Measurements from ENCODE around the gene TRPM2.
A peak's percentile ranks its signal among the peaks of the same experiment; 100 is the strongest.

The TRPM2 gene

DNA sequence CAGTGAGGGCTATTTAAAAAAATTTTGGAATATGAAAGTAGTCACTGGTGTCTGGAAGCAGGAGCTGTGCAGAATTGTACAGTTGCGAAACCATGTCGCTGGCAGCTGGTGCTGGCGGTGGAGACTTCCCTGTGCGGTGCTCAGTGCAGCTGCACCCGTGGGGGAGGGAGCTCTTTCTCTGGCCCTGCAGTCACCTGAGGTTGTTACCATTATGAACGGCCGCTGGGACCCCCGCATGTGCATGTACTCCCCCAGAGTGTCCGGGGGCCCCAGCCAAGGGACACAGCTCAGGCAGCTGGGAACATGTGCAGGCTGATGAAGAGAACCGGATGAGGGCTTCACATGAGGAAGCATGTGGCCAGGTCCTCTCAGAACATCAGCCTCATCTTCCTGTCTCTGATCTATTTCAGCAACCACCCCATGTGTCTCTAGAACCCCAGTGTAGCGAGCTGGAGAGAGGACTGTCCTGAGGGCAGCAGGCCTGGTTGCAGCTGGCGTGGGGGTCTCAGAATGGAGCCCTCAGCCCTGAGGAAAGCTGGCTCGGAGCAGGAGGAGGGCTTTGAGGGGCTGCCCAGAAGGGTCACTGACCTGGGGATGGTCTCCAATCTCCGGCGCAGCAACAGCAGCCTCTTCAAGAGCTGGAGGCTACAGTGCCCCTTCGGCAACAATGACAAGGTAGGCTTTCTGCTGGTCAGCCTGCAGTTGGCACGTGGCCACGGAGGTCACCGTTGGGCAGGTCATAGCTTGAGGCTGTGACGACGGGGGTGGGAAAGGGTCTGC is at the start of gene TRPM2:
Gene TRPM2 (plus strand): TSS at position 431 of the 780 bp plus-strand sequence. CDS start 80 bp downstream, at position 511.
- peak; percentile 54 for DNase-seq (ENCODE audit: low spot score)

DNA sequence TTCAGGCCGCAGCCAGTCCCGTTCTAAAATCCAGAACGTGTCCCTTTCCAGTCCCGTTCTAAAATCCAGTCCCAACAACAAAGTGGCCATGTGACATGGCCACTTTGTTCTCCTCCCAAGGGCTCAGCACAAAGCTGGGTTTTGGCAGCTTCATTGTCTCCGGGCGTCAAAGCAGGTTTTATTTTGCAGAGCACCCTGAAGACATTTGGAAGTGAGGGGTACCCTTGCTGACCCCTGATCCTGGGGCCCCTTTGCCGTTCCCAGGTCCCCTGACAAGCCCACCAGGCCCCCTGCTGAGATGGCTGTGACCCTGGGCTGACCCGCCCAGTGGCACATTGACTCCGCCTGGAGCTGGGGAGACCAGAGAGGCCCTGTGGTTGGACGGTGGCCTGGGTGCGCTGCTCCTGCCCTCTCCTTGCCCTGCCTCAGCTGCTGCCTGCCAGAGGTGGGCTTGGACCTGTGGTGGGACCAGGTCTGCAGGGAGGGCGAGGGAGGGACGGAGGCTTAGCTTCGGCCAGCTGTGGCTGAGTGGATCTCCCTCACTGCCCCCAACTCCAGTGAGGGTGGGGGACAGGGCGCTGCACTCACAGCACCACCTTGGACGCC is 49.3 kb upstream of the TRPM2 start:
- DNase-seq (ENCODE audit: low spot score), result no peak

DNA sequence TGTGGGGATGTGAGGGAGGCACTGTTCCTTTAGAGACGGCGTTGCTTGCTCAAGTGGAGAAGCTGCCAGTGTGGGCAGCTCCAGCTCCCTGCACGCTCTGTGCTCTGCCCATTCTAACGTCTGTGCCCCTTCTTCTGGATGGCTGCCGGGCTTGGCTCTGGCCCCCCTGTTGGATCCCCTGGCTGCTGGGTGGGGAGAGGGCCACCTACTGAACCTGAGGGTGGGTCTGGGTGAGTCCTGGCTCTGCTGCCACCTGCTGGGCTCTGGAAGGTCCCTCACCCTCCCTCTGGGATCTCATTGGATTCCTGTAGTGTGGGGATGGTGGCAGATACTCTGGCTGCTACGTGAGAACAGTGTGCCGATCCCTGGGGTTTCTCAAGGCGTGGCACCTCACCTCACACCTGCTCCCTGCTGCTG is 48.5 kb upstream of the TRPM2 start:
- peak; percentile 76 for DNase-seq (ENCODE audit: low spot score)

DNA sequence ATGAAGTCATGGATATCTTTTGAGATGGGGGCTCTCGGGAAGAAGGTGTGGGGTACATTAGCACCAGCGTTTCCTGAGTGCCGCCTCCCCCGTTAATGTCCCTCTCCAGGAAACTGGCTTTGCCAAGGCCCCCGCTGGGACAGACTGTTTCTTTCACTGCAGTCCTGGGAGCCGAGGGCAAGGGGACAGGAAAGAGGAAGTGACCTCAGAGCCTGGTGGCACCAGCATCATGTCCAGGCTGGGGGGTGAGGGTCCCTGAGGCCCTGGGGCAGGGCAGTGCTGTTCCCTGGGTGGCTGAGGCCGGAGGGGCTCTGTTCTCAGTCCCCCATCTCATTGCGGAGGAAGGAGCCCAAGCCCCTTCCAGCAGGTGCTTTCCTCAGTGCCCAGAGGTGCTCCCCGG is 47.7 kb upstream of the TRPM2 start:
- DNase-seq (ENCODE audit: low spot score), result no peak

DNA sequence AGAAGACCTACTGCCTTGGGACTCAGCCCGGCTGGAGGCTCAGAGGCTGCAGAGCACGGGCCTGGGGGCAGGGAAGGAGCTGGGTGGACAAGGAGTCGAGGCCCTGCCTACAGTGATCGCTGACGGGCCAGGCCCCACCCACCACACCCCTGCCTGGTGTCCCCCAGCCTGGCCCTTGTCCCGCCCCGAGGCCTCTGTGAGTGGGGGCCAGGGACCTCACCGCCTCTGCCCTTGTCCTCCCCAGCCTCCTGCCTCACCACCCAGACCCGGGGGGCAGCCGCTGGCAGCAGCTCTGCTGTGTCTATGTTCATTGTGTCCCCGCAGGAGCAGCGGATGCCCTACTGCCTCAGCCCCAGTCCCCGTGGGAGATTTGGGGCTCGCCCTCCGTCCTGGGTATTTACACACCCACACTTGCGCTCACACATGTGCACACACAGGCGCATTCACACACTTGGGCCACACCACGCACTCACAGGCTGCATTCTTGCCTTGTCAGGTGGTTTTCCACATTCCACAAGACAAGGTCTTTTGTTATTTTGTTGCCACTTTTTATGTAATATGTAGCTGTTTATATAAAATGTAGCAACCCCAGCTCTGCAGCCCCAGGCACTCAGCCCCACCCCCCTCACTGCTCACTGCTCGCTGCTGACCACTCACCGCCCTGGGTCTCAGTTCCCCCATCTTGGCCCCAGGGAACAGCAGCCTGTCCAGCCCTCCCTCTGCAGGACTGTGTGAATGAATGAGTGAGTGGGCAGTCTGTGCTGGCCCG is 46.3 kb upstream of the TRPM2 start:
- no peak for DNase-seq (ENCODE audit: low spot score)

DNA sequence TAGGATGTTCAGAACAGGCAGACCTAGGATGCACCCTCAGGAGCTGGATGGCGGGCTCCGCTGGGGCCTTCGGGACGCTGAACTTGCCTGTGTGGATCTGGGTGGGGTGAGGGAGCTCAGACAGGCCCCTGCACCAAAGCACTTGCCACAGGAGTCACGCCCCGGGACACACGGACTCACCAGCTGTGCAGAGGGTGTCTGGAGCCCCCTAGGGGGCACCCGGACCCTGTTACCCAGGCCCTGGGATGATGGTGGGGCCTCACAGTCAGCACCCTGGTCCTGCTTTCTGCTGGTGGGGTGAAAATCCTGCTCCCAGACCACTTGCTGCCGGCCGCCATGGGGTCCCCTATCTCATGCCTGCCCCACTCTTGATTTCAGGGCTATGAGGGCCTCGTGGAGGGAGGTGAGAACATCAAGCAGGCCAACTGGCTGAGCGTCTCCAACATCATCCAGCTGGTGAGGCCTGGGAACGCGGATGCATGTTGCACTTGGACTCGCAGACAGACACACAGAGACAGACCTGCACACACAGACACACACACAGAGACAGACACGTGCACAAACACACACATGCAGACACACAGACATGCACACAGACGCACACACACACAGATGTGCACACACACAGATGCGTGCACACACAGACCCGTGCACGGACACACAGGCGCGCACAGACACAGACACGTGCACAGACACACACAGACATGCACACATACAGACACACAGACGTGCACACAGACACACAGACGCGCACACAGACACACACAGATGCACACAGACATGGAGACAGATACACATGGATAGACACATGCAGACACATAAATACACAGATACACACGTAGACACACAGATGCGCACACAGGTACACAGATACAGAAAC is 42.6 kb upstream of the TRPM2 start:
- DNase-seq (ENCODE audit: low spot score), result no peak

DNA sequence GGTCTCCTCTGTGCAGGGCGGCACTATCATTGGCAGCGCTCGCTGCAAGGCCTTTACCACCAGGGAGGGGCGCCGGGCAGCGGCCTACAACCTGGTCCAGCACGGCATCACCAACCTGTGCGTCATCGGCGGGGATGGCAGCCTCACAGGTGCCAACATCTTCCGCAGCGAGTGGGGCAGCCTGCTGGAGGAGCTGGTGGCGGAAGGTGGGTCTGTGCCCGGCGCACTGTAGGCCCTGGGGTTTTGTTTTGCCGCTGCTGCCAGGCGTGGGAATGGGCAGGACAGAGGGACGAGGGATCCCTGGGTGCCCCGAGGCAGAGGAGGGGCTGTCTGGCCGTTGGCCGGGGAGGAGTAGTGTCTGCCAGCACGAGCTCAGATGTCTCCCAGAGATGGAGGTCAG is 41.3 kb upstream of the TRPM2 start:
- no peak for DNase-seq (ENCODE audit: low spot score)

DNA sequence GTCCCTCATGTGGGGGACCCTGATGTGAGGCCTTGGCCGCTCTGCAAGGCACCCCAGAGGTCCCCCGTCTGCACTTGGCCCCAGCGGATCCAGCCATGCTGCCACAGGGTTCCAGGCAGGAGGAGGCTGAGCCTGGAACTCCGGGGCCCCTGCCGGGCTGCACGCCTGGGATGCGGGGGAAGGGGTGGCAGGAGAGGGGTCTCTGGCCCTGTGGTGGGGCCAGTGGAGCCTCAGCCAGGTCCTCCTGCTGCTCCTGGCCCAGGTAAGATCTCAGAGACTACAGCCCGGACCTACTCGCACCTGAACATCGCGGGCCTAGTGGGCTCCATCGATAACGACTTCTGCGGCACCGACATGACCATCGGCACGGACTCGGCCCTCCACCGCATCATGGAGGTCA is 40.7 kb upstream of the TRPM2 start:
- no peak for DNase-seq (ENCODE audit: low spot score)

DNA sequence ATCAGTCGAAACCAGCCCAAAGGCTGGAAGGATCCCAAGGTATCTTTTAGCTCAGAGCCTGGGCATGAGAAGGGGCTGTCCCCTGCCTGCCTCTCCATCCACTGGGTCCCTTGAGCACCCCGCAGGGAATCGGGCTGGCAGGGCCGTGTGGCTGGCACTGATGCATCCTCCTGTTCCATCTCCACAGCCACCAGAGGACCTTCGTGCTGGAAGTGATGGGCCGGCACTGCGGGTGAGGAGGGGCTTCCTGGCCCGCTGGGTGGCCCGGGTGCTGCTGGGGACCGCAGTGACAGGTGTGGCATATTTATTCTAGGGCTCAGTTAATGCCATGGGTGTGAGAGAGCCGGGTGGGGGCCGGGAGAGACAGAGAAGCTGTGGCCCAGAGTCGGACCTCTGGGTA is 40.0 kb upstream of the TRPM2 start:
- no peak for DNase-seq (ENCODE audit: low spot score)

DNA sequence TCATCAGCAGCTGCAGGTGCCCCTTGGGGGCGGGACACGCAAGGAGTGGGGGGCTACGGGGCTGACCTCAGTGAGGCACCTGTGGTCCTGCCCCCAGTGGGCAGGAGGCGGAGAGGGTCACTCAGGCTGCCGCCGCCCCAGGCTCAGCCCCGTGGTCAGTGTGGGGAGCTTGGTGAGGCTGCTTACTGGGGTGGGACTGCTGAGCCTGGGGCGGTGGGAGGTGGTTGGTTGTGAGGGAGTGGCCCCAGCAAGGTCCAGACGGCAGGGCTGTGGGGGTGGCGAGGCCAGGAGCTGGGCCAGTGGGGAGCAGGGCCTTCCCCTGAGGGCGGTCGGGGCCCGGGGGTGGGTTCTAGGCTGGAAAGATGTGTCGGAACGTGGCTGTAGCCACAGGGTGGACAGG is 39.3 kb upstream of the TRPM2 start:
- no peak for DNase-seq (ENCODE audit: low spot score)

DNA sequence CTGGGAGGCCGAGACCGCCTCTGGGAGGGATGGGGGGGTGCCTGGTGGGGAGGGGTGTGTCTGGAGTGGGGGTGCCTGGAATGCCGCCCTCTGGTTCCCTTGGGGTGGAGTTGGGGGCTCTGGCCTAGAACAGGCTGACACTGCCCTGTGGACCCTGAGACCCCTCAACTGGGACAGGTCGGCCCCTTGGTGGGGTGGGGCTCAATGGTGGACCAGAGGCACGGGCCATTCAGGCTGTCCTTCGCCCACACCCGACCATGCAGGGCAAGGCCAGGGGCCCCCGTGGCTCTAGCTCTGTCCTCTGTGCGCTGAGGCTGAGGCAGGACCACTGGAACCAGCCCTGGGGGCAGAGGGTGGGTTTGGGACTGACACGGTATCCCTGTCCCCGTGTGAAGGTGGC is 38.9 kb upstream of the TRPM2 start:
- DNase-seq (ENCODE audit: low spot score), result no peak

DNA sequence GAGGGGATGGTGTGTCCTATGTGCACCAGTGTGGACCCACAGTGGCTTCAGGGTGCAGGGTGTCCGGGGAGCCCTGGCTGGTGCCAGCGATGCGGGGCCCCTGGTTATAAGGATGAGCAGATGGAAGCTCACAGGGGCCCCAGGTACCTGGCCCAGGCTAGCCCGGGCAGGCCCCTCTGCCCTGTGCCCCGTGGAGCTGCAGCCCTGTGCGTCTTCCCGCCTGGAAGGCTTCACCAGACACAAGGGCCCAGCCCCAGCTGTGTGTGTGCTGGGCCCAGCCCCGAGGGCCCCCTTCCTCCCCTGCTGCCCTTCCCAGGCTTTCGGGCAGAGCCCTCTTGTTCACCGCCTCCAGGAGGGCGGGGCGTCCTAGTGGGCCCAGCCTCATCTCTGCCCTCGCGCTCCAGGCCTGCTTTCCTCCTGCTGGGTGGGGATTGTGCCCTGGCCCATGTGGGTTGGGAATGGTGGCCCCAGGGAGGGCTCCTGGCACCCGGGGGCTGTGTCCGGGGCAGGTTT is 37.7 kb upstream of the TRPM2 start:
- DNase-seq (ENCODE audit: low spot score), result no peak

DNA sequence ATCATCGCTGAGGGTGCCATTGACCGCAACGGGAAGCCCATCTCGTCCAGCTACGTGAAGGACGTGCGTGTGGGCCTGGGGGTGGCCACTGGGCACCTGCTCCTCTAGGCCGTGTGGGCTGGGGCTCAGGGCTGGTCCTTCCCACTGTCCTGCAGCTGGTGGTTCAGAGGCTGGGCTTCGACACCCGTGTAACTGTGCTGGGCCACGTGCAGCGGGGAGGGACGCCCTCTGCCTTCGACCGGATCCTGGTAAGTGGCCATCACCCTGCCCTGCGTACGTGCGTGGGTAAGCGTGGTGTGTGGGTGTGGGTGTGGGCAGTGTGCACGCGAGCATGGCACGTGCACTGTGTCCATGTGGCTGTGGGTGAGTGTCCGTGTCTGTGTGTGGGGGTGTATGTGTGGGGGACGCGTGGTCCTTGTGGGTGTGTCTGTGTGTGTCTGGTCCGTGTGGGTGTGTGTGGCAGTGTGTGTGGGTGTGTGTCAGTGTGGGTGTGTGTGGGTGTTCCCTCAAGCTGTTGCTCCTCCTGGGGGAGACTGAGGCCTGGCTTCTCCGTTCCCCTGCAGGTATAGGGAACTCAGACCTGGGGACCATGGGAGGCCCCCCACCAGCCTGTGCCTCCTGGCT is 37.0 kb upstream of the TRPM2 start:
- no peak for DNase-seq (ENCODE audit: low spot score)

DNA sequence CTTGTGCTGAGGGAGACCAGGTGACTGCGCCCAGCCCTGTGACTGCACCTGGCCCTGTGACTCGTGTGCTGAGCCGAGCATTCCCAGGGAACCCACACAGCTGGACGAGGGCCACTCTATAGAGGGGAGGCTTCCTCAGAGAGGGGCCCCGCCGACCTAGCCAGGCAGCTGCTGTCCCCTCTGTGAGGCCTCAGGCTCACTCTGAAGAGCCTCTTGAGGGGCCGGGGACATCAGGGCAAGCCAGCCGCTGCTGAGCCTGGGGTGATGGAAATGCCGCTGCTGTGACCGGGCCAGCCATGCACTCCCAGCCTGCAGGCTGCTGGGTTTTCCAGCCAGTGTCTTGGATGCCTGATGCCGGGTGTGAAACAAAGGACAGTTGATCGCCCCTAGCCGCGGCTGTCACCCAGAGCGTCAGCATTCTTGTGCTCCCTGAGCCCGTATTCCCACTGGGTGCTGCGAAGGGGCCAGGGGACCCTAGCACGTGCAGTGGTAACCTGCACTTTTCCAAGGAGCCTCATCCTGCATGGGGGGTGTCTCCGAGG is 36.1 kb upstream of the TRPM2 start:
- DNase-seq (ENCODE audit: low spot score), result no peak

DNA sequence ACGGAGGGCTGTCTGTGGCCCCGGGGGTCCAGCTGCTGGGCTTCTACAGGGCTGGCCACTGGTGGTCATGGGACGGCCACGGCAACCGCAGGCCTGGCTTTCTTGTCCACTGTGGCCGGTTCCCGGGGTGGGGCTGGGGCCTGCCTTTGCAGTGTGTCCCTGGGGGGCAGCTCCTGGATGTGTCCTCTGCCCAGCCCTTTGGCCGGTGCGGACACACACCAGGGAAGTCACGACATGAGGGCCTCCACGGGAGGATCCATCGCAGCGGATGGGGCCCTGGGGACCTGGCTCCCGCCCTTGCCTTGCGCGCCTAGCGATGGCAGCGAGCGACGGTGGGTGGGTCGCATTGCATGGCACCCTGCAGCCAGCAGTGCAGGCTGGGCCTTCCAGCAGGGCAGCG is 35.5 kb upstream of the TRPM2 start:
- no peak for DNase-seq (ENCODE audit: low spot score)

DNA sequence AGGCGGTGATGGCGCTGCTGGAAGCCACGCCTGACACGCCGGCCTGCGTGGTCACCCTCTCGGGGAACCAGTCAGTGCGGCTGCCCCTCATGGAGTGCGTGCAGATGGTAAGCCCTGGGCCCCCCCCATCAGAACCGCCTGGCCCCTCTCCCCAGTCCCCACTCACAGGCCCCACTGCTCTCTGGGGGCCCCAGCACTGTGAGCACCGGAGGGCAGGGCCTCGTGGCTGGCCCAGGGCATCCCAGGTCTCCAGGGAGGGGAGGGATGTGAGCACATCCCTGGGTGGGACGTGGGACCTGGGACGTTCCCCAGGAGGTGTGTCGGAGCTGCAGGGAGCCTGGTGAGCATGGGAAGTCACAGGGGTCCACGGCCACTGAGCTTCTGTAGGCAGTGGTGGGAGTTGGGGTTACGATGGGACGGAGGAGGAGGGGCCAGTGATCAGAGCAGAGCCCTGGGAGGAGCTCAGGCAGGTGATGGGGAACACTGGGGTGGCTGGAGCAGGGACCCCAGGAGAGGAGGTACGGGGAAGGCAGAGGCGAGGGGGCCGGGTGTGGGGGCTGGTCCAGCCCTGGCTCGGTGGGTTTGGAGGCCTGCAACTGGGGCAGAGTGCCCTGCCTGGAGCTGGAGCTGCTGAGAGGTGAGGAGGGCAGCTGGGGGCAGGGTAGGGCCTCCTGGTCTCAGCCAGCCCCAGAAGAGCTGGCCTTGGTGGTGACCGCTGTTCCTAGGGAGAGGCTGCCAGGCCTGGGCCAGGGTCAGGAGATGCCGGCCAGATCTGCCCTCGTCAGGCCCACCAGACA is 34.7 kb upstream of the TRPM2 start:
- DNase-seq (ENCODE audit: low spot score), result no peak

DNA sequence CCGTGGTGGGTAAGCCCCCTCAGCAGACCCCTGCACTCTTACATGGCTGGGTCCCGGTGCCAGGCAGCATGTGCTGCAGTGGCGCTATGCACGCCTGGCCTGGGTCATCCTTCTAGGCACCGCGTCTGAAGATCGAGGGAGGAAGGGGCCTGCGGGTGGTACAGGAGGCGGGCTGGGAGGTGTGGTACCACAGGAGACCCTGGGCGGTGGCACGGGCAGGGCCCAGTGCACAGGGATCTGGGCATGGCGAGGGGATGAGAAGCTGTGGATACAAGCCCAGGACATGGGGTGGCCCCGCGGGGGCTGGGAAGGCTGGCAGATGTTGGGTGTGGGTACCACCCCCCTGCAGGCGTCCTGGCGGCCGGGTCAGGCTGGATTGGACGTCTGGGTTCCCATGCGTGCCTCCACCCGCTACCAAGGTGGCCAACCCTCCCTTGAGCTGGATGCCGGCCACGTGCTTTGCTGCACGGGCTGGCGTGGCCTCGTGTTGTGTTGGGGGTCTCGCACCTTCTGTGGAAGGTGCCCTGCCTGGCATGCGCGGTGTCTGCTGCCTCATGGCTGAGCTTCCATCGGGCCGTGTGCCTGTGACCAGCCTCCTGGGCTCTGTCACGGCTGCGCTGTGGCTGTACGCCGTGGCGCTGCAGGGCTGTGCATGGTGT is 33.9 kb upstream of the TRPM2 start:
- no peak for DNase-seq (ENCODE audit: low spot score)

DNA sequence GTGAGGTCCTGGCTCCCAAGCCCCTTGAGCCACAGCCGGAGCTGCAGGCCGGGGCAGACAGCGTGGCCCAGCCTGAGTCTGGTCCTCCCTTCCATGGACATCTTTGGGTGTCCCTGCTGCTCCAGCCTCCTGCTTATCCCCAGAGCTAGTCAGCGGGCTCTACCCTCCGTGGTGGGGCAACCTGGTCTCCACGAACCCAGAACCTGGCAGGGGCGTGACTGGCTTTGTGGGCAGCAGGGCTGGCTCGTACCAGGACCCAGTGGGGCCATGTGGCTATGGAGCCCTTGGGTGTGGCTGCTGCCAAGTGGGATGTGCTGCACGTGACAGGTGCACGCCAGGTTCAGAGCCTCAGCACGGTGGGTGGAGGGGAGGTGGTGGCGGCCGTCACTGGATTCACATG is 32.6 kb upstream of the TRPM2 start:
- DNase-seq (ENCODE audit: low spot score), result no peak

DNA sequence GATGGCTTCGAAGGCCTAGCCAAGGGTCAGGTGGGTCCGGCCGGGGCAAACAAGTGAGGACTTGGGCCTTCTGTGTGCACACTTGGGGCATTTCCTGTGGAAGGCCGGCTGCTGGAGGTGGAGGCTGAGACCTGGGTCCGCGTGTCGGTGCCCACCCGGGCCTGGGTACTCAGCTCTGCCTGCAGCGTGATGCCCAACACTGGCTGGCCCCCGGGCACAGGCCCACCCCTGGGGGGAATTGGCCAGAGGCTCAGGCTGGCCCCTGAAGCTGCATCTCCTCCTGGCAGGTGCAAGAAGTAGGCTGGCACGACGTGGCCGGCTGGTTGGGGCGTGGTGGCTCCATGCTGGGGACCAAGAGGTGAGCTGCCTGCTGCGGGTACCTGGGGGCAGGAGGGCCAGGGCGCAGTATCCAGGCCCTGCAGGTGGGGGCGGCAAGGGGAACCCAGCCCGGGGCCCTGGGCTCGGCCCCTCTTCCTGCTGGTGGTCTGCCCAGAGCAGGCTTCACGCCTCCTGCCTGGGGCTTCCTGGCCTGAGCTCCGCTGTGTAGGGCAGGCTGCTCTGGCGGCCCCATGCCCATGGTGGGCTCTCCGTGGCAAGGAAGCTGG is 31.5 kb upstream of the TRPM2 start:
- no peak for DNase-seq (ENCODE audit: low spot score)

All from GM03348 (cell line).